Mesendoderm (in vitro differentiated cells): ENCODE data around the gene LDLRAD4.

Experiments
- DNase-seq: peaks from one replicate; pipeline ENCODE4 v3.0.0; 2013
- H2AK5ac ChIP-seq: 2 replicates; pipeline ENCODE4 v1.6.1; 2013; ENCODE audit warnings: low read length, inconsistent platforms
- H2BK120ac ChIP-seq: 2 replicates; pipeline ENCODE4 v1.6.1; 2013; ENCODE audit warnings: low read depth, mild to moderate bottlenecking, low read length, moderate library complexity, mixed read lengths
- H2BK15ac ChIP-seq: replicated peaks from 2 replicates; pipeline ENCODE4 v1.6.1; 2013; ENCODE audit warnings: low read depth, mild to moderate bottlenecking, moderate library complexity
- H2BK5ac ChIP-seq: 2 replicates; pipeline ENCODE4 v1.6.1; 2013; ENCODE audit warnings: low read length, inconsistent platforms
- H3K18ac ChIP-seq: 2 replicates; pipeline ENCODE4 v1.6.1; 2013; ENCODE audit warnings: mild to moderate bottlenecking, low read length, mixed read lengths
- H3K23ac ChIP-seq: one replicate; pipeline ENCODE4 v1.6.1; 2013; ENCODE audit warnings: low read length
- H3K27ac ChIP-seq: 2 replicates; pipeline ENCODE4 v1.5.1; 2013; ENCODE audit warnings: low read depth, mild to moderate bottlenecking, inconsistent platforms, low read length, moderate library complexity
- H3K27me3 ChIP-seq: 2 replicates; pipeline ENCODE4 v1.6.1; 2013; ENCODE audit warnings: low read length, control low read depth, mild to moderate bottlenecking, inconsistent platforms; ENCODE audit not compliant: insufficient read depth, poor library complexity
- H3K36me3 ChIP-seq: 2 replicates; pipeline ENCODE4 v1.6.1; 2013; ENCODE audit warnings: low read length, inconsistent platforms; ENCODE audit not compliant: control insufficient read depth, insufficient read depth
- H3K4ac ChIP-seq: one replicate; pipeline ENCODE4 v1.6.1; 2013; ENCODE audit warnings: low read depth, mild to moderate bottlenecking, low read length, moderate library complexity
- H3K4me1 ChIP-seq: 2 replicates; pipeline ENCODE4 v1.6.1; 2013; ENCODE audit warnings: low read depth, low read length, inconsistent platforms; ENCODE audit not compliant: control insufficient read depth
- H3K4me2 ChIP-seq: 2 replicates; pipeline ENCODE4 v1.6.1; 2013; ENCODE audit warnings: low read length
- H3K4me3 ChIP-seq: 2 replicates; pipeline ENCODE4 v1.5.1; 2013; ENCODE audit warnings: mild to moderate bottlenecking, low read length
- H3K56ac ChIP-seq: one replicate; pipeline ENCODE4 v1.6.1; 2013; ENCODE audit warnings: low read length
- H3K79me1 ChIP-seq: 2 replicates; pipeline ENCODE4 v1.6.1; 2013; ENCODE audit warnings: low read length, inconsistent platforms
- H3K79me2 ChIP-seq: 2 replicates; pipeline ENCODE4 v1.6.1; 2013; ENCODE audit warnings: mild to moderate bottlenecking, low read length; ENCODE audit not compliant: control insufficient read depth, insufficient read depth
- H3K9ac ChIP-seq: 2 replicates; pipeline ENCODE4 v1.6.1; 2013; ENCODE audit warnings: low read length, inconsistent platforms
- H4K5ac ChIP-seq: one replicate; pipeline ENCODE4 v1.6.1; 2013; ENCODE audit warnings: low read length
- H4K8ac ChIP-seq: one replicate; pipeline ENCODE4 v1.6.1; 2013; ENCODE audit warnings: low read depth, mild to moderate bottlenecking, control low read depth, low read length, moderate library complexity
- WGBS: extraction: QIAGEN DNeasy Blood & Tissue Kit; methylation state at CpG from one replicate; pipeline ENCODE4 v1.1.7; 2013; ENCODE audit warnings: low lambda C conversion rate, missing lambda C conversion rate; ENCODE audit not compliant: insufficient coverage; ENCODE audit errors: extremely low coverage; 5-methylcytosine and 5-hydroxymethylcytosine counted together

The LDLRAD4 gene

DNA sequence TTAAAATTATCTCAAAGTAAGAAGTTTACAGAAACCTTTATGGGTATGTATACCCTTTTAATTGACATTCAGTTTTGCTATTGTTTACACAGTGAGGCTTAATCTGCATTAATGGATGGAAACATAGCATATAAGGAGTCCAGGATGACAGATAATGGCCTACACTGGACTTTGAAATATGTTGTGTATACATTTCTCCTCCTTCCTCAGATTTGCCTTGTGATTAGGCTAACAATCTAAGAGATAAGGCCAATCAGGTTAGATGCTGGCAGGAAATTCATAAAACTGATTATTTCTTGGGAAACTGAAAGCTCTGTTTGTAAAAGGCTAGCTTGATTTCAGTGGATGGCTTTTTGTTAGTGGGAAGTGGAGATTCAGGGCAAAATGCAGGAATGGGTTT is 191.9 kb downstream of the LDLRAD4 start:
- Histone ChIP-seq H3K79me2 (no peaks in the 10 kb centered on the region), H3K56ac (no peak overlapping the region), H2BK15ac (no peak overlapping the region), H3K36me3 (no peaks in the 10 kb centered on the region), H4K8ac (no peak overlapping the region), H3K27ac (no peak overlapping the region), H3K27me3 (no peaks in the 10 kb centered on the region), H2BK5ac (no peak overlapping the region), H2AK5ac (no peak overlapping the region), H2BK120ac (no peak overlapping the region), H3K23ac (no peak overlapping the region), H3K18ac (no peak overlapping the region), H3K79me1 (no peaks in the 10 kb centered on the region), H3K4me1 (peaks cover 2% of the 10 kb centered on the region), H4K5ac (no peak overlapping the region), H3K4ac (no peak overlapping the region), H3K4me3 (no peak overlapping the region), H3K9ac (no peak overlapping the region), H3K4me2 (no peak overlapping the region)
- DNase-seq = no peak

DNA sequence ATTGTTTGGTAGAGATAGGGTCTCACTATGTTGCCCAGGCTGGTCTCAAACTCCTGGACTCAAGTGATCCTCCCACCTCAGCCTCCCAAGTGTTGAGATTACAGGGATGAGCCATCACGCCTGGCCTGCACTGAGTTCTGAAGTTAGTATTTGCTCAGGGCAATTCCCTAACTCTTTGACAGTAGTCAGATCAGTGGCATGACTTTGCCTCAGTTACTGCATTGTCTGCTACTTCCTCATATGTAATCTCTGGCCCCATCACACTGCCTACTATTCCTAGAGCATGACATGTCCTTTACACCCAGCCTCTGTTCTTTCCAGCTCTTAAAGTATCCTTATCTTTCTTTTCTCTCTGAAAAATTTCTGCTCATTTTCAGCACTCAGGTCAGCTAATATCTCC is 193.5 kb downstream of the LDLRAD4 start:
- no peaks in the 10 kb centered on the region for H3K27me3 ChIP-seq
- H4K8ac ChIP-seq = no peak overlapping the region
- no peak overlapping the region for H3K4me3 ChIP-seq
- no peak overlapping the region for H2BK120ac ChIP-seq
- H2BK5ac ChIP-seq = no peak overlapping the region
- no peaks in the 10 kb centered on the region for H3K79me2 ChIP-seq
- no peak overlapping the region for H3K9ac ChIP-seq
- H2AK5ac ChIP-seq = no peak overlapping the region
- H3K56ac ChIP-seq = no peak overlapping the region
- H3K23ac ChIP-seq = no peak overlapping the region
- H2BK15ac ChIP-seq = no peak overlapping the region
- no peak overlapping the region for H4K5ac ChIP-seq
- no peak overlapping the region for H3K4me2 ChIP-seq
- no peak overlapping the region for H3K18ac ChIP-seq
- no CpG with 5 or more reads among the region's 1 CpG for WGBS
- no peaks in the 10 kb centered on the region for H3K36me3 ChIP-seq
- peaks cover 2% of the 10 kb centered on the region for H3K4me1 ChIP-seq
- no peak overlapping the region for H3K4ac ChIP-seq
- no peak overlapping the region for H3K27ac ChIP-seq
- no peak for DNase-seq
- no peaks in the 10 kb centered on the region for H3K79me1 ChIP-seq

DNA sequence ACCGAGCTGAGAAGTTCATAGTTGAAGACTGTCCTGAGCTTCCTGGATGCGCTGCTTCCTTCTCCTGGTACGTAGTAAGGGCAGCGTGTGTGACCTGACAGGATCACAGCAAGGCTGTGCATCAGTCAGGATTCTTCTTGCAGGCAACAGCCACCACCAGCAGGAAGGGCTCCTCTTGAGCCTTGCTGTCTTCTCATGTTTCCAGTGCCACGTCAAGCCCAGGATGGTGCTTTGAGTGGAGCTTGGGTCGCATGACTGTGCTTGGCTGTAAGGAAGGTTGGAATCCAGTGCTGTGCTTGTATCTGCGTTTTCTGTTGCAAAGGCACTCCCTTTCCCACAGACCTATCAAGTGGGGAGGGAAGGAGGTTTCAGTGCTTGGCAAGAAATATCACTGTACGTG is 194.3 kb downstream of the LDLRAD4 start:
- Histone ChIP-seq H2BK15ac (no peak overlapping the region), H3K36me3 (no peaks in the 10 kb centered on the region), H3K56ac (no peak overlapping the region), H3K23ac (no peak overlapping the region), H4K8ac (no peak overlapping the region), H4K5ac (no peak overlapping the region), H2AK5ac (no peak overlapping the region), H3K4me2 (no peak overlapping the region), H3K9ac (no peak overlapping the region), H2BK5ac (no peak overlapping the region), H3K79me1 (no peaks in the 10 kb centered on the region), H2BK120ac (no peak overlapping the region), H3K4me1 (peaks cover 2% of the 10 kb centered on the region), H3K27me3 (no peaks in the 10 kb centered on the region), H3K18ac (no peak overlapping the region), H3K4me3 (no peak overlapping the region), H3K27ac (no peak overlapping the region), H3K79me2 (no peaks in the 10 kb centered on the region), H3K4ac (no peak overlapping the region)
- no CpG with 5 or more reads among the region's 8 CpGs for WGBS
- DNase-seq = no peak

DNA sequence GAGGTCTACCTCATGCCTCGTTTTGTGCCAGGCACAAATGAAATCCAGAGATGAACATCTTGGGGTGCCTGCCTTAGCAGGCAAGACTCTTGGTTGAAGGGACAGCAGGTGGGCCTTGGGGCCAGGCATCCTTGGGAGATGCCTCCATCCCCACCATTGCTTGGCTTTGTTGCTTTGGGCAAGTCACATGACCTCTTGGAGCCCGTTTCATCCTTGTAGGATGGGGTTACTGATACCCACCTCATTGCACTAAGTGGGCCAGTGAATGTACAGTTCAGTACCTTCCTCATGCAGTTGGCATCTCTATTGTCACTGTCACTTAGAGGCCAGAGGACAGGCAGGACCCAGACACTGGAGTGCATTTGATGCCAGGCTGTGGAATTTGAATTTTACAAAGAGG is 195.5 kb downstream of the LDLRAD4 start:
- no peaks in the 10 kb centered on the region for H3K79me2 ChIP-seq
- H2BK5ac ChIP-seq = no peak overlapping the region
- no peaks in the 10 kb centered on the region for H3K36me3 ChIP-seq
- no CpG with 5 or more reads among the region's 2 CpGs for WGBS
- no peak overlapping the region for H3K27ac ChIP-seq
- no peak overlapping the region for H3K4me3 ChIP-seq
- H3K4ac ChIP-seq = no peak overlapping the region
- H3K4me2 ChIP-seq = no peak overlapping the region
- H3K4me1 ChIP-seq = peaks cover 2% of the 10 kb centered on the region
- no peak overlapping the region for H3K56ac ChIP-seq
- H2BK120ac ChIP-seq = no peak overlapping the region
- no peak overlapping the region for H3K23ac ChIP-seq
- no peaks in the 10 kb centered on the region for H3K79me1 ChIP-seq
- no peak overlapping the region for H2BK15ac ChIP-seq
- no peak overlapping the region for H4K5ac ChIP-seq
- no peaks in the 10 kb centered on the region for H3K27me3 ChIP-seq
- H3K18ac ChIP-seq = no peak overlapping the region
- H2AK5ac ChIP-seq = no peak overlapping the region
- H4K8ac ChIP-seq = no peak overlapping the region
- DNase-seq = no peak
- no peak overlapping the region for H3K9ac ChIP-seq

DNA sequence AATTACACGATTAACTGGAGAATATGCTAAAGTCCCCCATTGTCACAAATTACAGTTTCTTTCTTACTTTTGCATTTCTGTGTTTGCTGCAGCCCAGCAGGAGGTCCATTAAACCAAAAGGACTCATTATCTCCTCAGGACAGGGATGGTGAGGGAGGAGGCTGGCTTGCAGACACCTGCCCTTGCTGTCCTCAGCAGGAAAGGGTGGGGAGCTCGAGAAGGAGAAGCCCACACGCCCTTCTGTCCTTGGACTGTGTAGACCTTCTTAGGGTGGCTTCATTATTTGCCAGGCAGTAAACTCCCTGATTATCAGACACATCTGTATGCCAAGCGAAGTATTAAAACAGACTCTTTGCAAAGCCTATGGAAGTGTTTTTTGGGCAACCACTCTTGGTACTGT is 196.0 kb downstream of the LDLRAD4 start:
- Histone ChIP-seq H3K27me3 (no peaks in the 10 kb centered on the region), H3K4me1 (peaks cover 2% of the 10 kb centered on the region), H3K23ac (no peak overlapping the region), H3K4me2 (no peak overlapping the region), H3K4me3 (no peak overlapping the region), H2BK5ac (no peak overlapping the region), H2AK5ac (no peak overlapping the region), H3K4ac (no peak overlapping the region), H3K9ac (no peak overlapping the region), H2BK15ac (no peak overlapping the region), H2BK120ac (no peak overlapping the region), H3K36me3 (no peaks in the 10 kb centered on the region), H3K27ac (no peak overlapping the region), H4K8ac (no peak overlapping the region), H4K5ac (no peak overlapping the region), H3K79me1 (no peaks in the 10 kb centered on the region), H3K18ac (no peak overlapping the region), H3K56ac (no peak overlapping the region), H3K79me2 (no peaks in the 10 kb centered on the region)
- DNase-seq = no peak
- WGBS = no CpG with 5 or more reads among the region's 4 CpGs

DNA sequence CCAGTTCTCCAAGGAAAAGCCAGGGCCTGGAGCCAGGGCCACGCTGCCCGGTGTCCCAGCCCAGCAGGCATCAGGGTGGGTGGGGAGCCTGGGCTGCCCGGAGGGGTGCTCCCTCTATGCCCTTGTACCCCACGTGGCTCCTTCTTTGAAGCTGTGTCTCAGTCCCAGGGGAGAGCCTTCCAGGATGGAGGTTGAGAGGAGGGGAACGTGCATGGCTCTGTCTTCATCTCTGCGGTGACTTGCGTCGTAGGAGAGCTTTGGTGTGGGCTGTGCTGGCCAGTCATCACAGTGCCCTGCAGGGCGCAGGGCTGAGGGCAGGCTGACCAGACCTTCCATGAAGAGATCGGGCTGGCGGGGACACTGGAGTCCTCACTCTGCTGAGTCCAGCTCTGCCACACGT is 197.2 kb downstream of the LDLRAD4 start:
- H4K8ac ChIP-seq = no peak overlapping the region
- no CpG with 5 or more reads among the region's 12 CpGs for WGBS
- no peak overlapping the region for H3K23ac ChIP-seq
- no peak overlapping the region for H2AK5ac ChIP-seq
- no peak overlapping the region for H3K56ac ChIP-seq
- H3K9ac ChIP-seq = no peak overlapping the region
- H3K79me1 ChIP-seq = no peaks in the 10 kb centered on the region
- H2BK15ac ChIP-seq = no peak overlapping the region
- H3K4me3 ChIP-seq = no peak overlapping the region
- H2BK120ac ChIP-seq = no peak overlapping the region
- no peak overlapping the region for H4K5ac ChIP-seq
- H3K4me1 ChIP-seq = peaks cover 2% of the 10 kb centered on the region
- H3K36me3 ChIP-seq = no peaks in the 10 kb centered on the region
- no peaks in the 10 kb centered on the region for H3K79me2 ChIP-seq
- DNase-seq = no peak
- H3K27ac ChIP-seq = no peak overlapping the region
- H3K18ac ChIP-seq = no peak overlapping the region
- no peak overlapping the region for H3K4me2 ChIP-seq
- no peaks in the 10 kb centered on the region for H3K27me3 ChIP-seq
- no peak overlapping the region for H2BK5ac ChIP-seq
- H3K4ac ChIP-seq = no peak overlapping the region
